HepG2 (cell line): ENCODE data around the gene PSMD2. TPM values are rescaled to one million over a fixed set of nuclear protein-coding genes. Genes with fewer than 3 reads are reported as not detected.

ENCODE experiments used
- CHD4 ChIP-seq: fragments of 200-600 bp; sonication (generic); IDR thresholded peaks from 2 replicates; pipeline ENCODE4 v1.7.0; 2017; ENCODE audit warnings: mild to moderate bottlenecking, low read length, borderline replicate concordance
- KMT2B ChIP-seq: IDR thresholded peaks from 2 replicates; pipeline ENCODE4 v1.6.1; 2016; ENCODE audit warnings: missing genetic modification reagents, missing compliant biosample characterization
- NPAS2 ChIP-seq: sonication (generic); formaldehyde crosslinking; IDR thresholded peaks from 2 replicates; pipeline ENCODE4 v1.8.0; 2022; ENCODE audit warnings: mild to moderate bottlenecking, missing genetic modification reagents, borderline replicate concordance
- PHB2 ChIP-seq: fragments of 450-650 bp; IDR thresholded peaks from 2 replicates; pipeline ENCODE4 v1.6.1; 2018; ENCODE audit not compliant: partially characterized antibody
- PHF21A ChIP-seq: sonication (generic); formaldehyde crosslinking; IDR thresholded peaks from 2 replicates; pipeline ENCODE4 v1.5.0; 2020; ENCODE audit warnings: mild to moderate bottlenecking, missing genetic modification reagents
- PHF5A ChIP-seq: IDR thresholded peaks from one replicate; pipeline ENCODE4 v1.6.1; 2018; ENCODE audit warnings: low read depth, missing genetic modification reagents; ENCODE audit not compliant: unreplicated experiment
- PHF8 ChIP-seq: sonication (generic); formaldehyde crosslinking; IDR thresholded peaks from 2 replicates; pipeline ENCODE4 v1.5.0; 2020; ENCODE audit warnings: missing genetic modification reagents
- RBAK ChIP-seq: sonication (generic); formaldehyde crosslinking; IDR thresholded peaks from 2 replicates; pipeline ENCODE4 v1.5.1; 2020; ENCODE audit warnings: mild to moderate bottlenecking, missing genetic modification reagents
- SOX5 ChIP-seq: IDR thresholded peaks from 2 replicates; pipeline ENCODE4 v1.6.1; 2016; ENCODE audit warnings: borderline replicate concordance
- SOX6 ChIP-seq, 2 experiments: fragments of 450-650 bp in 1 of 2; sonication (generic) in 1 of 2; formaldehyde crosslinking in 1 of 2; IDR thresholded peaks; 2 replicates each; pipeline versions ENCODE4 v1.4.0 to v1.6.1; 2017 to 2020; ENCODE audit warnings: antibody characterized with exemption in 1 of 2, mild to moderate bottlenecking in 1 of 2, missing genetic modification reagents in 1 of 2
- U2AF1 ChIP-seq: fragments of 200-400 bp; formaldehyde crosslinking; optimal IDR thresholded peaks from 2 replicates; pipeline ENCODE3; 2017; ENCODE audit warnings: mild to moderate bottlenecking, low read depth, low read length
- ZBTB43 ChIP-seq: sonication (generic); formaldehyde crosslinking; conservative IDR thresholded peaks from 2 replicates; pipeline ENCODE4 v1.4.0; 2020; ENCODE audit warnings: missing genetic modification reagents
- ZFP82 ChIP-seq: sonication (generic); formaldehyde crosslinking; IDR thresholded peaks from 2 replicates; pipeline ENCODE4 v1.5.1; 2020; ENCODE audit warnings: mild to moderate bottlenecking, missing genetic modification reagents, borderline replicate concordance
- ZNF143 ChIP-seq: sonication (generic); formaldehyde crosslinking; IDR thresholded peaks from 2 replicates; pipeline ENCODE4 v1.4.0; 2020; ENCODE audit warnings: missing genetic modification reagents
- ZNF251 ChIP-seq: sonication (generic); formaldehyde crosslinking; IDR thresholded peaks from 2 replicates; pipeline ENCODE4 v1.9.0; 2021; ENCODE audit warnings: mild to moderate bottlenecking, missing genetic modification reagents
- ZNF274 ChIP-seq: sonication (generic); formaldehyde crosslinking; IDR thresholded peaks from 2 replicates; pipeline ENCODE4 v1.5.1; 2020; ENCODE audit warnings: mild to moderate bottlenecking, missing genetic modification reagents
- ZNF296 ChIP-seq: sonication (generic); formaldehyde crosslinking; conservative IDR thresholded peaks from 2 replicates; pipeline ENCODE4 v1.5.0; 2020; ENCODE audit warnings: mild to moderate bottlenecking, missing genetic modification reagents
- ZNF329 ChIP-seq: sonication (generic); formaldehyde crosslinking; IDR thresholded peaks from 2 replicates; pipeline ENCODE4 v1.9.0; 2021; ENCODE audit warnings: low read depth, mild to moderate bottlenecking, missing genetic modification reagents
- ZNF607 ChIP-seq: sonication (generic); formaldehyde crosslinking; IDR thresholded peaks from 2 replicates; pipeline ENCODE4 v1.5.1; 2020; ENCODE audit warnings: missing genetic modification reagents, mild to moderate bottlenecking, borderline replicate concordance
- ZNF678 ChIP-seq: sonication (generic); formaldehyde crosslinking; IDR thresholded peaks from 2 replicates; pipeline ENCODE4 v1.4.0; 2020; ENCODE audit warnings: mild to moderate bottlenecking, missing genetic modification reagents
- ZNF746 ChIP-seq: sonication (generic); formaldehyde crosslinking; IDR thresholded peaks from 2 replicates; pipeline ENCODE4 v1.8.0; 2022; ENCODE audit warnings: mild to moderate bottlenecking, missing genetic modification reagents
- ZNF772 ChIP-seq: sonication (generic); formaldehyde crosslinking; IDR thresholded peaks from 2 replicates; pipeline ENCODE4 v1.5.0; 2020; ENCODE audit warnings: mild to moderate bottlenecking, missing genetic modification reagents
- ZNF816 ChIP-seq: sonication (generic); formaldehyde crosslinking; IDR thresholded peaks from 2 replicates; pipeline ENCODE4 v1.8.0; 2022; ENCODE audit warnings: missing genetic modification reagents, mild to moderate bottlenecking, borderline replicate concordance
- polyA plus RNA-seq, 8 experiments: library from polyadenylated mRNA; depleted of rRNA in 3 of 8; stranded (reverse) in 7 of 8; unstranded in 1 of 8; fragments of >200 nt; fragmentation: Illumina TruSeq in 4 of 8; extraction: Trizol in 4 of 8; gene quantifications; 2 replicates each; pipeline versions ENCODE4 v1.2.1 to v1.2.3, GENCODE V29; 2011 to 2016; ENCODE audit warnings: low read depth in 4 of 8, missing spikeins in 1 of 8, mixed read lengths in 1 of 8; ENCODE audit not compliant: insufficient read depth in 1 of 8
- total RNA-seq, 5 experiments: library from RNA; depleted of rRNA; stranded (reverse); fragments of >200 nt; fragmentation: Illumina TruSeq; extraction: Trizol; gene quantifications; 2 replicates each; pipeline ENCODE4 v1.2.3, GENCODE V29; 2016; ENCODE audit warnings: low read depth in 1 of 5
- TF ChIP-seq, protein P1 (sequence below): sonication (generic); formaldehyde crosslinking; IDR thresholded peaks from 2 replicates; pipeline ENCODE4 v1.4.0; 2020; ENCODE audit warnings: missing genetic modification reagents; ENCODE audit errors: not compliant biosample characterization
- TF ChIP-seq, protein P2 (sequence below): sonication (generic); formaldehyde crosslinking; IDR thresholded peaks from 2 replicates; pipeline ENCODE4 v1.9.0; 2021; ENCODE audit warnings: missing genetic modification reagents, borderline replicate concordance

Gene PSMD2
- total and polyA plus RNA-seq, 2 of the 13 experiments (the other 11 are each of a cell fraction or from before 2014, with no cell fraction given), result 125 to 200 TPM

GRCh38 chr3:184336547-184337398 is 37.7 kb downstream of the PSMD2 start (continued):
- TF ChIP-seq, protein P1, sequence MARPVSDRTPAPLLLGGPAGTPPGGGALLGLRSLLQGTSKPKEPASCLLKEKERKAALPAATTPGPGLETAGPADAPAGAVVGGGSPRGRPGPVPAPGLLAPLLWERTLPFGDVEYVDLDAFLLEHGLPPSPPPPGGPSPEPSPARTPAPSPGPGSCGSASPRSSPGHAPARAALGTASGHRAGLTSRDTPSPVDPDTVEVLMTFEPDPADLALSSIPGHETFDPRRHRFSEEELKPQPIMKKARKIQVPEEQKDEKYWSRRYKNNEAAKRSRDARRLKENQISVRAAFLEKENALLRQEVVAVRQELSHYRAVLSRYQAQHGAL (CRISPR knock-in tag), result no peak
- TF ChIP-seq ZFP82 (CRISPR knock-in tag), result 0 out of 2 replicates have a peak, but pooled peaks have one; percentile 27
- TF ChIP-seq ZNF274 (CRISPR knock-in tag), result no peak
- TF ChIP-seq, protein P2, sequence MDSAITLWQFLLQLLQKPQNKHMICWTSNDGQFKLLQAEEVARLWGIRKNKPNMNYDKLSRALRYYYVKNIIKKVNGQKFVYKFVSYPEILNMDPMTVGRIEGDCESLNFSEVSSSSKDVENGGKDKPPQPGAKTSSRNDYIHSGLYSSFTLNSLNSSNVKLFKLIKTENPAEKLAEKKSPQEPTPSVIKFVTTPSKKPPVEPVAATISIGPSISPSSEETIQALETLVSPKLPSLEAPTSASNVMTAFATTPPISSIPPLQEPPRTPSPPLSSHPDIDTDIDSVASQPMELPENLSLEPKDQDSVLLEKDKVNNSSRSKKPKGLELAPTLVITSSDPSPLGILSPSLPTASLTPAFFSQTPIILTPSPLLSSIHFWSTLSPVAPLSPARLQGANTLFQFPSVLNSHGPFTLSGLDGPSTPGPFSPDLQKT (CRISPR knock-in tag), result no peak
- TF ChIP-seq CHD4, result no peak
- TF ChIP-seq ZBTB43 (CRISPR knock-in tag), result no peak
- TF ChIP-seq ZNF251, result no peak
- no peak for TF ChIP-seq NPAS2 (CRISPR knock-in tag)
- TF ChIP-seq PHF21A (CRISPR knock-in tag), result 0 out of 2 replicates have a peak, but pooled peaks have one; percentile 25
- no peak for TF ChIP-seq SOX6 (IDR thresholded peaks at IDR 0.05)
- TF ChIP-seq SOX6 (CRISPR knock-in tag; IDR thresholded peaks at IDR 0.05), result no peak
- TF ChIP-seq PHF8 (CRISPR knock-in tag), result peak; percentile 64
- peak; percentile 89 for TF ChIP-seq ZNF143 (CRISPR knock-in tag)
- 0 out of 2 replicates have a peak, but pooled peaks have one; percentile 2 for TF ChIP-seq KMT2B (CRISPR knock-in tag)
- TF ChIP-seq ZNF816, result 0 out of 2 replicates have a peak, but pooled peaks have one; percentile 25
- no peak for TF ChIP-seq PHB2
- TF ChIP-seq ZNF329 (CRISPR knock-in tag), result no peak
- no peak for TF ChIP-seq ZNF296 (CRISPR knock-in tag)
- no peak for TF ChIP-seq ZNF746 (CRISPR knock-in tag)
- no peak for TF ChIP-seq ZNF607 (CRISPR knock-in tag)
- TF ChIP-seq ZNF772 (CRISPR knock-in tag), result peak; percentile 54; the same call in 1 of the 2 replicates
- TF ChIP-seq RBAK (CRISPR knock-in tag), result no peak
- no peak for TF ChIP-seq SOX5 (CRISPR knock-in tag)
- TF ChIP-seq PHF5A (CRISPR knock-in tag), result no peak
- TF ChIP-seq ZNF678 (CRISPR knock-in tag), result no peak
- no peak for TF ChIP-seq U2AF1
